GM18519 (cell line): ENCODE data around the gene GANC.
"Not testable (repeated sequence)": the region's sequence is repeated elsewhere in the genome, so short reads cannot be mapped to it uniquely, and the experiment has no call there.

ENCODE experiments used
- ATAC-seq: cut with Tn5 transposase; IDR thresholded peaks from one replicate; pipeline ENCODE4 v1.9.1; 2021; ENCODE audit warnings: mild to moderate bottlenecking, moderate library complexity; ENCODE audit not compliant: unreplicated experiment, low FRiP score

GANC gene

GRCh38 chr15:42282344-42282743 is 9.3 kb downstream of the GANC start:
- no peak for ATAC-seq

- ATAC-seq: no peak
Observed at GRCh38 chr15:42282926-42283325, 9.9 kb downstream of the GANC start.

GRCh38 chr15:42283671-42284070 is 10.7 kb downstream of the GANC start:
- no peak for ATAC-seq

GRCh38 chr15:42284551-42284950 is 11.6 kb downstream of the GANC start:
- ATAC-seq: no peak

- ATAC-seq: no peak
Observed at GRCh38 chr15:42285034-42285433, 12.0 kb downstream of the GANC start.

GRCh38 chr15:42286445-42287029 is 13.5 kb downstream of the GANC start:
- ATAC-seq: no peak

- ATAC-seq: no peak
Observed at GRCh38 chr15:42287931-42288330, 14.9 kb downstream of the GANC start.

GRCh38 chr15:42289166-42289565 is 16.2 kb downstream of the GANC start:
- ATAC-seq: no peak

- not testable (repeated sequence) for ATAC-seq
Observed at GRCh38 chr15:42301004-42301403, 28.0 kb downstream of the GANC start.

- no peak for ATAC-seq
Observed at GRCh38 chr15:42306681-42307080, 33.7 kb downstream of the GANC start.

- no peak for ATAC-seq
Observed at GRCh38 chr15:42313463-42313862, 40.5 kb downstream of the GANC start.

GRCh38 chr15:42314818-42315217 is 41.8 kb downstream of the GANC start:
- ATAC-seq: no peak

- ATAC-seq: no peak
Observed at GRCh38 chr15:42315521-42315920, 42.5 kb downstream of the GANC start.

GRCh38 chr15:42316282-42316805 is 43.3 kb downstream of the GANC start:
- ATAC-seq: not testable (repeated sequence)

- no peak for ATAC-seq
Observed at GRCh38 chr15:42319206-42319605, 46.2 kb downstream of the GANC start.

GRCh38 chr15:42324308-42324707 is 51.3 kb downstream of the GANC start:
- ATAC-seq: no peak

- no peak for ATAC-seq
Observed at GRCh38 chr15:42329161-42329560, 56.2 kb downstream of the GANC start.

- no peak for ATAC-seq
Observed at GRCh38 chr15:42329992-42330391, 57.0 kb downstream of the GANC start.

GRCh38 chr15:42331235-42331634 is 58.2 kb downstream of the GANC start:
- no peak for ATAC-seq

- ATAC-seq: no peak
Observed at GRCh38 chr15:42332331-42332730, 59.3 kb downstream of the GANC start.

- no peak for ATAC-seq
Observed at GRCh38 chr15:42335074-42335473, 62.1 kb downstream of the GANC start.

GRCh38 chr15:42336650-42337049 is 63.6 kb downstream of the GANC start:
- ATAC-seq: not testable (repeated sequence)

- not testable (repeated sequence) for ATAC-seq
Observed at GRCh38 chr15:42337104-42337503, 64.1 kb downstream of the GANC start.
